ENCODE data around the gene KAT2A.
"Not testable (repeated sequence)": the region's sequence is repeated elsewhere in the genome, so short reads cannot be mapped to it uniquely, and the experiment has no call there.

Gene KAT2A

DNA sequence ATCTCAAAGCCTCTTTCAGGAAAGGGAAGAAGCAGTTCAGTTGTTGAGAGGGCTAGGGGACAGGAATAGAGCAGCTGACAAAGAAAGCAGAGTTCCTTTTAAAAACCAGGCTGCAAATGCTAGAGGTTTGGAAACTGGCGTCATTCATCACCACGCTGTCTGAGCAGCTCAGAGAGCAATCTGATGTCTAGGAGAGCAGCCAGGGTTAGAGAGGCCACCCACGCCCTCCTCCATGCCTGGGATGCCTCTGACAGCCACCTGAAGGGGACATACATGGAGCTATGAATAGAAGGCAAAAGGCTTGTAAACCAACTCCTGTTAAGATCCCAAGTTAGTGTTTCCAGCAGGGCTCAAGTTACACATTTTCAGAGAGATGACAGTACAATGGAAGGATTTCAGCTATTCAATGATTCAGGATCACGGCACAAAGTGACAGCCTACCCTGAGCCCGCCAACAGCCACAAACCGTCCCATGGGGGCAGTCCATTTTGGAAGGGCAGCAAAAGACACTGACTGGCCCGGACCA, 21.3 kb upstream of the KAT2A start:
- TF ChIP-seq, protein P1, sequence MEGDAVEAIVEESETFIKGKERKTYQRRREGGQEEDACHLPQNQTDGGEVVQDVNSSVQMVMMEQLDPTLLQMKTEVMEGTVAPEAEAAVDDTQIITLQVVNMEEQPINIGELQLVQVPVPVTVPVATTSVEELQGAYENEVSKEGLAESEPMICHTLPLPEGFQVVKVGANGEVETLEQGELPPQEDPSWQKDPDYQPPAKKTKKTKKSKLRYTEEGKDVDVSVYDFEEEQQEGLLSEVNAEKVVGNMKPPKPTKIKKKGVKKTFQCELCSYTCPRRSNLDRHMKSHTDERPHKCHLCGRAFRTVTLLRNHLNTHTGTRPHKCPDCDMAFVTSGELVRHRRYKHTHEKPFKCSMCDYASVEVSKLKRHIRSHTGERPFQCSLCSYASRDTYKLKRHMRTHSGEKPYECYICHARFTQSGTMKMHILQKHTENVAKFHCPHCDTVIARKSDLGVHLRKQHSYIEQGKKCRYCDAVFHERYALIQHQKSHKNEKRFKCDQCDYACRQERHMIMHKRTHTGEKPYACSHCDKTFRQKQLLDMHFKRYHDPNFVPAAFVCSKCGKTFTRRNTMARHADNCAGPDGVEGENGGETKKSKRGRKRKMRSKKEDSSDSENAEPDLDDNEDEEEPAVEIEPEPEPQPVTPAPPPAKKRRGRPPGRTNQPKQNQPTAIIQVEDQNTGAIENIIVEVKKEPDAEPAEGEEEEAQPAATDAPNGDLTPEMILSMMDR (IDR thresholded peaks at IDR 0.05; ENCODE audit: borderline replicate concordance, control extremely low read depth, extremely low read depth, insufficient read depth, missing control alignments) = no peak
- in situ Hi-C loops (cut with MboI; ENCODE audit: low sequenced_read_pairs, unreplicated experiment) = no loop called here

DNA sequence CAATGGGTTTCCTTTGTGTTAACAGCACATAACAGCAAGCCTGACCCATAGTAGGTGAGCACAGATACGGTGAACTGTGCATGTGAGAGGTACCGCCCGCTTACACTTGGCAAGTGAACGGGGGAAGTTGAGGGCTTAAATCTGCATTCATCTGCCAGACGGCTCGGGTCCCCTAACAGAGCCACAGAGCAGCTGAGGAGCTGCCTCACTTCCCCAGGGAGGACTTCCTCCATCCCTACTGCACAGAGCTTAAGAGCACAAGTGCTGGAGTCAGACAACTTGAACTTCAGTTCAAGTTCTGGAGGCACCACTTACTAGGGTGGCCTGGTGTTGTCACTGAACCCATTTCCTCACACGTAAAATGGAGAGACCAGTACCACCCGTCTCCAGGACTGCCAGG, 20.2 kb upstream of the KAT2A start:
- no peak for DNase-seq (ENCODE audit: low spot score)
- TF ChIP-seq, protein P1 (IDR thresholded peaks at IDR 0.05; ENCODE audit: borderline replicate concordance, control extremely low read depth, extremely low read depth, insufficient read depth, missing control alignments) = no peak
- in situ Hi-C loops (cut with MboI; ENCODE audit: low sequenced_read_pairs, unreplicated experiment) = no loop called here

More for the DNA sequence above, 21.3 kb upstream of the KAT2A start:
- no peak for DNase-seq (ENCODE audit: low spot score)

DNA sequence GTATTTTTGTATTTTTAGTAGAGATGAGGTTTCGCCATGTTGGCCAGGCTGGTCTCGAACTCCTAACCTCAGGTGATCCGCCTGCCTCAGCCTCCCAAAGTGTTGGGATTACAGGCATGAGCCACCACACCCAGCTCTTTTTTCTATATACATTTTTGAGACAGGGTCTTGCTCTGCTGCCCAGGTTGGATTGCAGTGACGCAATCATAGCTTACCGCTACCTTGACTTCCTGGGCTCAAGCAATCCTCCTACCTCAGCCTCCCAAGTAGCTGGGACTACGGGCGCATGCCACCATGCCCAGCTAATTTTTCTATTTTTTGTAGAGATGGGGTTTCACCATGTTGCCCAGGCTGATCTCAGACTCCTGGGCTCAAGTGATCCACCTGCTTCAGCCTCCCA, 19.5 kb upstream of the KAT2A start:
- DNase-seq (ENCODE audit: low spot score); in situ Hi-C loops (cut with MboI; ENCODE audit: low sequenced_read_pairs, unreplicated experiment): not testable (repeated sequence)

DNA sequence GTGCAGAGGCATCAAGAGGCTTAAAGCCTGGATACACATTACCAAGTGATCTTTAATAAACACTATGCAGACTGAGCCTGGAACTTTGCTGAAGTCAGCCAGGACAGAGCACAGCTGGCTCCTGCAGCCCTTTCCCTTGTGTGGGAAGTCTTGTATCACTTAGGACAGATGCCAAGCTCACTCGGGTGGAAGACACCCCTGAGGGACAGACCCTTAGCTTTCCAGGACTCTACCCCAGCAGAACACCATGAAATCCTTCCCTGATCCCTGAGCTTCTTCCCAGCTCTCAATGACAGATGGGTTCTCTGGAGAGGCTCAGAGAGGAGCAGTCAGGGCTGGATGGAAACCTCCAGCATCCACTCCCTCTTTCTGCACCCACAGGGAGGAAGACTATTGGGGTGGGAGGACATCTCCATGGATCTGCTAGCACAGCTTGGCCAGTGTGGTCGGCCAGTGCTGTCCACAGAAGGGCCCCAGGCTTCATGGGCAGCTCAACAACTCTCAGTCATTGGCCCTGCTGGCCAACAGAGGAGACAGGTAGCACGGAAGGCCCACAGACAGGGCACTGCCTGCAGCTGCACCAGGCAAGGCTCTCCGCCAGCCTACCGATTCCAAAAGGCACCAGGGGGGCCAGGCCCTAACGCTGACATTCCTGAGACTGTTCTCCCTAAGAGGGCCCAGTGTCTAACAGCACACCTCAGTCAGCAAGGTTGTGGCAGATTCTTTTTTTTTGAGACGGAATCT, 17.8 kb upstream of the KAT2A start:
- in situ Hi-C loops (cut with MboI; ENCODE audit: low sequenced_read_pairs, unreplicated experiment) = no loop called here
- no peak for DNase-seq (ENCODE audit: low spot score)
- TF ChIP-seq, protein P1 (IDR thresholded peaks at IDR 0.05; ENCODE audit: borderline replicate concordance, control extremely low read depth, extremely low read depth, insufficient read depth, missing control alignments) = no peak

DNA sequence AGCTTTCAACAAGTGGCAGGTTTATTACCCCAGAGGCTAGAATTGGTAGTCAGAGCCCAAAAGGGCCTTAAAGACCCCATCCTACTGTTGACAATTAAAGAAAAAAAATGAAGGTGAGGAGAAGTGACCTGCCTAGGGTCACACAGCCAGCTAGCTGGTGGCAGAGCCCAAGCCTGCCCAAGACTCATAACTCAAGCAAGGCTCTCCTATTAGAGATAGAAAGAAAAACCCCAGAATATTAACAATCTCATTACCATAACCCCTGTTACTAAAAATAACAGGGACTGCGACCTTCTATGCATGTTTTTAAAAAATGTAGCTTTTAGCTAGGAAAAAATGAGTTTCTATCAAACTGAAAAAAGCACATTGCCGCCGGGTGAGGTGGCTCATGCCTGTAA, 15.5 kb upstream of the KAT2A start:
- TF ChIP-seq, protein P1 (IDR thresholded peaks at IDR 0.05; ENCODE audit: borderline replicate concordance, control extremely low read depth, extremely low read depth, insufficient read depth, missing control alignments) = no peak
- in situ Hi-C loops (cut with MboI; ENCODE audit: low sequenced_read_pairs, unreplicated experiment) = no loop called here
- DNase-seq (ENCODE audit: low spot score) = no peak

DNA sequence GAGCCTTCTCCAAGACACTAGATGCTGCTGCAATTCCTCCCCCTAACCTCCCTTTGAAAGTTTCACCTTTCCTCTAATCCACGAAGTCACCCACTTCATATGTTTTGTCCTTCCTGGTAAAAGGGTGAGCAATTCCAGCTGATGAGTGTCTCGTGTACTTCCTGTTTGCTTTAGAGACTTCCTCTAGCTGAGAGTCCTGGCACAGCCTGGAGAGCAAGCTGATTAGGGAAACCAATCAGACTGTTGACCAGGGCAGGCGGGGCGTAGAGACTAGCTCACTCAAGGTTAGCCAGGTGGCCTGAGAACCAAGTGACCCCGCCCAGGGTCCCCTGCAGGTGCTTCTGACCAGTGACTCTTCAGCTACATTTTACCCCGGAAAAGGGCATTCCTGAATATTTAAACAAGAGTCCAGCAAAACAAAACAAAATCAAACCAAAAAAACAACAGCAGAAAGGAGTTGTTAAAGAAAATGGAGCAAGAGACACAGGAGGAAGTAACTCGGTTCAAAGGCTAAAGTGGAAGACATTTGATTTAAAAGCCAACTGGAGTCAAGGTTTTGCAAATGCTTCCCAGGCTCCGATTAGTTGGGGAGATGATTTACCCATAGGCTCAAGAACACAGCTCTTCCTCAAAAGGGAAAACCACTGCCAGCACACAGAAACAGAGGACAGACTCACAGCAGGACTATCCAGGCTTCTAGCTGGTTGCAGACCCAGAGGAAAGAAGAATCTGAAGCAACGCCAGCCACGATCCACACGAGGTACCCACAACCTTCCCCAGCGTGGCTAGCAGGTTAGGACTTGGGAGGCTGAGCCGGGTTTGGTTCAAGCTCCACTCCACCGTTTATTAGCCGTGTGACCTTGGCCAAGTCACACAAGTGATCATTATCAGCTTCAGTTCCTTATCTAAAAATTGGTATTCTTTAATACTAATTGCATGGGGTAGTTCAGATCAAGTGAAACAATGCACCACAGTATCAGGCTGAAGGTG, 14.8 kb upstream of the KAT2A start:
- no peak for DNase-seq (ENCODE audit: low spot score)
- in situ Hi-C loops (cut with MboI; ENCODE audit: low sequenced_read_pairs, unreplicated experiment) = no loop called here
- TF ChIP-seq, protein P1 (IDR thresholded peaks at IDR 0.05; ENCODE audit: borderline replicate concordance, control extremely low read depth, extremely low read depth, insufficient read depth, missing control alignments) = no peak

Data from GM13976 (cell line).